ENCODE measurements around the gene FBXL20. TPM values are rescaled to one million over a fixed set of nuclear protein-coding genes. Genes with fewer than 3 reads are reported as not detected.
"Not testable (repeated sequence)": the region's sequence is repeated elsewhere in the genome, so short reads cannot be mapped to it uniquely, and the experiment has no call there.

FBXL20 gene
- total RNA-seq, 1 donor from 2014 or later = 27.1 TPM

DNA sequence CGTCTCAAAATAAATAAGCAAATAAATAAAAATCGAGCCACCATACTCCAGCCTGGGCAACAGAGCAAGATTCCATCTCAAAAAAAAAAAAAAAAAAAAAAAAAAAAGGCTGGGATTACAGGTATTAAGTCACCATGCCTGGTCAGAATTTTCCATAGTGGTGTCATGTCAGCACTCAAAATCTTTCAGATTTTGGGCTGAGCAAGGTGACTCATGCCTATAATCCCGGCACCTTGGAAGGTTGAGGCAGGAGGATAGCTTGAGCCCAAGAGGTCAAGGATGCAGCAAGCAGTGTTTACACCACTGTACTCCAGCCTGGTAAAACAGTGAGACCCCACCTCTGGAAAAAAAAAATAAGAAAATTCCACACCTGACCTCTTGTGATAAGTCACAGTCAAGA lies 52.2 kb downstream of the FBXL20 start:
- Histone ChIP-seq H3K9me3 (no peaks in the 10 kb centered on the region), H3K27ac (no peak overlapping the region), H3K4me3 (no peak overlapping the region), H3K27me3 (no peaks in the 10 kb centered on the region), H3K36me3 (no peaks in the 10 kb centered on the region), H3K4me1 (peaks cover 0 to 3% of the 10 kb centered on the region in 2 donors)
- TF ChIP-seq, protein P1, sequence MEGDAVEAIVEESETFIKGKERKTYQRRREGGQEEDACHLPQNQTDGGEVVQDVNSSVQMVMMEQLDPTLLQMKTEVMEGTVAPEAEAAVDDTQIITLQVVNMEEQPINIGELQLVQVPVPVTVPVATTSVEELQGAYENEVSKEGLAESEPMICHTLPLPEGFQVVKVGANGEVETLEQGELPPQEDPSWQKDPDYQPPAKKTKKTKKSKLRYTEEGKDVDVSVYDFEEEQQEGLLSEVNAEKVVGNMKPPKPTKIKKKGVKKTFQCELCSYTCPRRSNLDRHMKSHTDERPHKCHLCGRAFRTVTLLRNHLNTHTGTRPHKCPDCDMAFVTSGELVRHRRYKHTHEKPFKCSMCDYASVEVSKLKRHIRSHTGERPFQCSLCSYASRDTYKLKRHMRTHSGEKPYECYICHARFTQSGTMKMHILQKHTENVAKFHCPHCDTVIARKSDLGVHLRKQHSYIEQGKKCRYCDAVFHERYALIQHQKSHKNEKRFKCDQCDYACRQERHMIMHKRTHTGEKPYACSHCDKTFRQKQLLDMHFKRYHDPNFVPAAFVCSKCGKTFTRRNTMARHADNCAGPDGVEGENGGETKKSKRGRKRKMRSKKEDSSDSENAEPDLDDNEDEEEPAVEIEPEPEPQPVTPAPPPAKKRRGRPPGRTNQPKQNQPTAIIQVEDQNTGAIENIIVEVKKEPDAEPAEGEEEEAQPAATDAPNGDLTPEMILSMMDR (IDR thresholded peaks at IDR 0.05) = no peak
- no peak for DNase-seq (ENCODE audit: low spot score in 2 of 2)
- intact Hi-C loops (cut with DNase I) = no loop called here

DNA sequence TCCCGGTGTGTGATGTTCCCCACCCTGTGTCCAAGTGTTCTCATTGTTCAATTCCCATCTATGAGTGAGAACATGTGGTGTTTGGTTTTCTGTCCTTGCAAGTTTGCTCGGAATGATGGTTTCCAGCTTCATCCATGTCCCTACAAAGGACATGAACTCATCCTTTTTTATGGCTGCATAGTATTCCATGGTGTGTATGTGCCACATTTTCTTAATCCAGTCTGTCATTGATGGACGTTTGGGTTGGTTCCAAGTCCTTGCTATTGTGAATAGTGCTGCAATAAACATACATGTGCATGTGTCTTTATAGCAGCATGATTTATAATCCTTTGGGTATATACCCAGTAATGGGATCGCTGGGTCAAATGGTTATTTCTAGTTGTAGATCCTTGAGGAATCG lies 54.6 kb downstream of the FBXL20 start:
- DNase-seq (ENCODE audit: low spot score in 2 of 2); H3K27me3 ChIP-seq; H3K4me3 ChIP-seq; H3K9me3 ChIP-seq; H3K27ac ChIP-seq; H3K36me3 ChIP-seq; H3K4me1 ChIP-seq; intact Hi-C loops (cut with DNase I): not testable (repeated sequence)

DNA sequence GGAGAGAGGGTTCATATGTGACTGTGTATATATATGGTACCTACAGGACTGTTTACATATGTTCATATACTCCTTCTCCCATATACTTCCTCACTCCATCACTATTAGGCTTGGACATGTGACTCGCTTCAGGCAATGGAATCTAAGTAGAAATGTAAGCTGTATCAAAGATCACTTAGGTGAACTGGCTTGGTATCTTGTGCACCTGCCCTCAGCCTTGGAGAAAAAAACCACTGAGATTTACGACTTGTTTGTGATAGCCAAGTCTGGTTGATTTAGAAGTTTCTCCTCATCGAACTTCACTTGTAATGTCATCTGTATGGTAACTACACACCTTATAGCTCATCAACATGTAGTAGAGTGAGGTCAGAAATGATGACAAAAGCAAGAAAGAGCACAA lies 59.9 kb downstream of the FBXL20 start:
- no peak overlapping the region for H3K4me3 ChIP-seq
- H3K4me1 ChIP-seq = no peaks in the 10 kb centered on the region
- H3K27me3 ChIP-seq = no peaks in the 10 kb centered on the region
- TF ChIP-seq, protein P1 (IDR thresholded peaks at IDR 0.05) = no peak
- H3K27ac ChIP-seq = no peak overlapping the region
- no peaks in the 10 kb centered on the region for H3K9me3 ChIP-seq
- DNase-seq (ENCODE audit: low spot score in 2 of 2) = no peak
- no peaks in the 10 kb centered on the region for H3K36me3 ChIP-seq
- intact Hi-C loops (cut with DNase I) = no loop called here

DNA sequence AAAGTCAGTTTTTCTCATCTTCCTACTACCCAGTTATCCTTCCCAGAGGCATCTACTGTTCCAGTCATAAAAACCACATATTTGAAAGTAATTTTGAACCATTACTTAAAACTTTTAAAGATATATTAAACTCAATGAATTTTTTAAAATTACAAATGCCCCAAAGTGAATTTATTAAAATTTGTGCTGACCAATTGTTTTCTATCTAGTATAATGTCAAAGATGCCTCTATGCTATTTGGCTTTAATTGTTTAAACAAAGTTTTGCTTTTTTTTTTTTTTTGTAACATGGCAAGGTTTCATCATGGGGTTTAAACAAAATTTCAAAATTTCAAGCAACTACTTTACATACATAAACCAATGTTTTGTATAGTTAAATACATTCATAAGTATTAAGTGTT lies 60.7 kb downstream of the FBXL20 start:
- no peak for DNase-seq (ENCODE audit: low spot score in 2 of 2)

DNA sequence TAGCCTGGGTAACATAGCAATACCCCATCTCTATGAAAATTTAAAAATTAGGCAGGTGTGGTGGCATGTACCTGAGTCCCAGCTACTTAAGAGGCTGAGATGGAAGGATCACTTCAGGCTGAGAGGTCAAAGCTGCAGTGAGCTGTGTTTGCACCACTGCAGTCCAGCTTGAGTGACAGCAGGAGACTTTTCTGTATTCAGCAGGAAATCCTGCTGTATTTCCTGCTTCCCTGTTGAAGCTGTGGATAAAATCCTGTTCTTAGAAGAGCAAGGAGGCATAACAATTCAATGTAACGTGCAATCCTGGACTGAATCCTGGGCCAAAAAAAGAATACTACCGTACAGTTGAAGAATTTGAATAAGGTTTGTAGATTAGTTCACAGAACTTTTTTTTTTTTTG lies 62.2 kb downstream of the FBXL20 start:
- TF ChIP-seq, protein P1 (IDR thresholded peaks at IDR 0.05) = no peak

More for the DNA sequence above, 60.7 kb downstream of the FBXL20 start:
- intact Hi-C loops (cut with DNase I) = no loop called here
- H3K4me3 ChIP-seq = no peak overlapping the region
- H3K27me3 ChIP-seq = no peaks in the 10 kb centered on the region
- no peaks in the 10 kb centered on the region for H3K4me1 ChIP-seq
- no peak overlapping the region for H3K27ac ChIP-seq
- TF ChIP-seq, protein P1 (IDR thresholded peaks at IDR 0.05) = no peak
- no peaks in the 10 kb centered on the region for H3K9me3 ChIP-seq
- H3K36me3 ChIP-seq = no peaks in the 10 kb centered on the region

DNA sequence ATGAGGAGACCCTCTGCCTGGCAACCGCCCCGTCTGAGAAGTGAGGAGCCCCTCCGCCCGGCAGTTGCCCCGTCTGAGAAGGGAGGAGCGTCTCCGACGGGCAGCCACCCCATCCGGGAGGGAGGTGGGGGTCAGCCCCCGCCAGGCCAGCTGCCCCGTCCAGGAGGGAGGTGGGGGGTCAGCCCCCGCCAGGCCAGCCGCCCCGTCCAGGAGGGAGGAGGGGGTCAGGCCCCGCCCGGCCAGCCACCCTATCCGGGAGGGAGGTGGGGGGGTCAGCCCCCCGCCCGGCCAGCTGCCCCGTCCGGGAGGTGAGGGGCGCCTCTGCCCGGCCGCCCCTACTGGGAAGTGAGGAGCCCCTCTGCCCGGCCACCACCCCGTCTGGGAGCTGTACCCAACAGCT lies 63.8 kb downstream of the FBXL20 start:
- DNase-seq (ENCODE audit: low spot score in 2 of 2); H3K9me3 ChIP-seq; H3K27ac ChIP-seq; H3K36me3 ChIP-seq; H3K4me3 ChIP-seq; H3K4me1 ChIP-seq; H3K27me3 ChIP-seq; intact Hi-C loops (cut with DNase I): not testable (repeated sequence)

More for the DNA sequence above, 62.2 kb downstream of the FBXL20 start:
- no peak overlapping the region for H3K4me3 ChIP-seq
- no peaks in the 10 kb centered on the region for H3K9me3 ChIP-seq
- no peaks in the 10 kb centered on the region for H3K27me3 ChIP-seq
- intact Hi-C loops (cut with DNase I) = no loop called here
- H3K27ac ChIP-seq = no peak overlapping the region
- no peak for DNase-seq (ENCODE audit: low spot score in 2 of 2)
- no peaks in the 10 kb centered on the region for H3K4me1 ChIP-seq
- no peaks in the 10 kb centered on the region for H3K36me3 ChIP-seq

DNA sequence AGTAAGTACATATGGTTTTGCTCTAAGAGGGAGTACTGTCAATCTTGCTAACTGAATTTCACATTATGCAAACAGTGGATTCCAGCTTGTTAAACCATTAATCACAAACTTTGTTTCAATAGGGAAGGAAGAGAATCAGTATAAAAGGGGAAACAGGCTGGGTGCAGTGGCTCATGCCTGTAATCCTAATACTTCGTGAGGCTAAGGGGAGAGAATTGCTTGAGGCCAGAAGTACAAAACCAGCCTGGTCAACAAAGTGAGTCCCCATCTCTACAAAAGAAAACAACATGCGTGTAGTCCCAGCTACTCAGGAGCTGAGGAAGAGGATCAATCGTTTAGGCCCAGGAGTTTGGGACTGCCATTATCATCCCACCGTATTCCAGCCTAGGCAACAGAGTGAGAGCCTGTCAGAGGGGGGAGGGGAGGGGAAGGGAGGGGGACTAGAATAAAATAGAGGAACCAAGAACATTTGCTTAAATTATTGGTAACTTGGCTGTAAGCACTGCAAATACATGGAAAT lies 65.7 kb downstream of the FBXL20 start:
- Histone ChIP-seq H3K36me3 (no peaks in the 10 kb centered on the region), H3K27ac (no peak overlapping the region), H3K27me3 (no peaks in the 10 kb centered on the region), H3K4me3 (no peak overlapping the region), H3K9me3 (no peaks in the 10 kb centered on the region), H3K4me1 (no peaks in the 10 kb centered on the region)
- TF ChIP-seq, protein P1 (IDR thresholded peaks at IDR 0.05) = no peak
- intact Hi-C loops (cut with DNase I) = no loop called here
- no peak for DNase-seq (ENCODE audit: low spot score in 2 of 2)

DNA sequence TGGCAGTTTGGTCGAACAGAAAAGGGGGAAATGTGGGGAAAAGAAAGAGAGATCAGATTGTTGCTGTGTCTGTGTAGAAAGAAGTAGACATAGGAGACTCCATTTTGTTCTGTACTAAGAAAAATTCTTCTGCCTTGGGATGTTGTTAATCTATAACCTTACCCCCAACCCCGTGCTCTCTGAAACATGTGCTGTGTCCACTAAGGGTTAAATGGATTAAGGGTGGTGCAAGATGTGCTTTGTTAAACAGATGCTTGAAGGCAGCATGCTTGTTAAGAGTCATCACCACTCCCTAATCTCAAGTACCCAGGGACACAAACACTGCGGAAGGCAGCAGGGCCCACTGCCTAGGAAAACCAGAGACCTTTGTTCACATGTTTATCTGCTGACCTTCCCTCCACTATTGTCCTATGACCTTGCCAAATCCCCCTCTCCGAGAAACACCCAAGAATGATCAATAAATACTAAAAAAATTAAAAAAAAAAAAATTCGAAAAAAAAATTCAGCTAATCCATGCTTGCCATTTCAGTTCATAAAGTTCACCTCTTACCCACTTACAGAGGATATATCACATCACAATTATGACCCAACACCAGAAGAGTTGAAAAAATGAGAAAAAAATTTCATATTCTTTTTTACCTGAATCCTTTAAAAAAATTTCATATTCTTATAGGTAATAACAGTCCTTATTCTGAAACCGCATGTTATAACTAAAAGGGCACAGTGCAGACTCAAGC lies 67.2 kb downstream of the FBXL20 start:
- H3K27ac ChIP-seq; intact Hi-C loops (cut with DNase I); DNase-seq (ENCODE audit: low spot score in 2 of 2); H3K4me3 ChIP-seq; H3K27me3 ChIP-seq; H3K4me1 ChIP-seq; H3K36me3 ChIP-seq; H3K9me3 ChIP-seq: not testable (repeated sequence)
